H1 (cell line): ENCODE data around the gene KIF5C. TPM values are rescaled to one million over a fixed set of nuclear protein-coding genes. Genes with fewer than 3 reads are reported as not detected.

ENCODE experiments used
- CTCF ChIA-PET: fragments of 300-600 bp; sonication (Branson Sonifier 250); formaldehyde crosslinking; loops from one replicate; lab custom pipeline; 2021; ENCODE audit not compliant: partially characterized antibody; lab: Charles Lee
- POLR2A ChIA-PET: fragments of 300-600 bp; sonication (Branson Sonifier 250); formaldehyde crosslinking; loops from one replicate; lab custom pipeline; 2021; ENCODE audit warnings: inconsistent platforms; ENCODE audit not compliant: partially characterized antibody; lab: Charles Lee
- DNase-seq, 2 experiments: peaks; one replicate each; pipeline versions ENCODE4 v3.0.0 to v3.0.0-alpha.2; 2010 to 2022; ENCODE audit warnings: low spot score in 2 of 2, low read depth in 1 of 2, mixed read lengths in 1 of 2
- FAIRE-seq: peaks from 2 replicates; lab custom pipeline; 2011; peaks lifted over from hg19 to GRCh38; lab: Jason Lieb, UNC
- H2AFZ ChIP-seq: 2 replicates; pipeline ENCODE4 v1.8.1; 2012; ENCODE audit warnings: low read length, inconsistent platforms
- H2AK5ac ChIP-seq: 2 replicates; pipeline ENCODE4 v1.6.1; 2013; ENCODE audit warnings: low read depth, low read length
- H2BK120ac ChIP-seq: replicated peaks from 2 replicates; pipeline ENCODE3; 2013; ENCODE audit warnings: low read depth, low read length, inconsistent platforms
- H2BK12ac ChIP-seq: 2 replicates; pipeline ENCODE4 v1.6.1; 2013; ENCODE audit warnings: low read depth, low read length
- H2BK15ac ChIP-seq: 2 replicates; pipeline ENCODE4 v1.6.1; 2013; ENCODE audit warnings: low read length
- H2BK20ac ChIP-seq: 2 replicates; pipeline ENCODE4 v1.6.1; 2013; ENCODE audit warnings: low read length
- H2BK5ac ChIP-seq: 2 replicates; pipeline ENCODE4 v1.6.1; 2013; ENCODE audit warnings: low read depth, low read length
- H3K14ac ChIP-seq: 2 replicates; pipeline ENCODE4 v1.6.1; 2013; ENCODE audit warnings: inconsistent platforms; ENCODE audit not compliant: insufficient read length
- H3K18ac ChIP-seq: 2 replicates; pipeline ENCODE4 v1.6.1; 2013; ENCODE audit warnings: low read length; ENCODE audit errors: extremely low read depth
- H3K23ac ChIP-seq: 2 replicates; pipeline ENCODE4 v1.6.1; 2013; ENCODE audit warnings: inconsistent platforms; ENCODE audit not compliant: insufficient read length
- H3K23me2 ChIP-seq: 2 replicates; pipeline ENCODE4 v1.6.1; 2013; ENCODE audit warnings: low read depth, low read length
- H3K27ac ChIP-seq: 2 replicates; pipeline ENCODE4 v1.6.1; 2011; ENCODE audit warnings: low read depth, low read length, inconsistent platforms
- H3K27me3 ChIP-seq, 4 experiments: replicated peaks in 1 of 4; 1 replicate in 1 of 4; 2 replicates in 3 of 4; pipeline versions ENCODE4 v1.6.1 to v1.8.1; 2011 to 2013; ENCODE audit warnings: low read length in 3 of 4, mild to moderate bottlenecking in 3 of 4, inconsistent platforms in 2 of 4, mixed read lengths in 2 of 4, moderate library complexity in 1 of 4; ENCODE audit not compliant: control insufficient read depth in 3 of 4, insufficient read depth in 3 of 4; ENCODE audit errors: extremely low read depth in 1 of 4
- H3K36me3 ChIP-seq, 4 experiments: 2 replicates each; pipeline versions ENCODE4 v1.6.1 to v1.8.1; 2011 to 2013; ENCODE audit warnings: mild to moderate bottlenecking in 4 of 4, low read length in 3 of 4, moderate library complexity in 2 of 4, control low read depth in 1 of 4, inconsistent platforms in 1 of 4; ENCODE audit not compliant: insufficient read depth in 4 of 4, control insufficient read depth in 2 of 4
- H3K4ac ChIP-seq: replicated peaks from 2 replicates; pipeline ENCODE3; 2013; ENCODE audit warnings: low read length, low read depth, mixed read lengths, inconsistent platforms; ENCODE audit not compliant: insufficient read length
- H3K4me1 ChIP-seq, 4 experiments: replicated peaks in 1 of 4; 1 replicate in 1 of 4; 2 replicates in 3 of 4; pipeline versions ENCODE4 v1.6.1 to v1.8.1; 2011 to 2013; ENCODE audit warnings: low read length in 3 of 4, inconsistent platforms in 2 of 4, mixed read lengths in 1 of 4; ENCODE audit not compliant: insufficient read depth in 4 of 4, control insufficient read depth in 3 of 4
- H3K4me2 ChIP-seq, 2 experiments: 2 replicates each; pipeline versions ENCODE4 v1.6.1 to v1.8.1; 2011 to 2013; ENCODE audit warnings: low read depth in 2 of 2, low read length in 2 of 2, control low read depth in 1 of 2, inconsistent platforms in 1 of 2, mild to moderate bottlenecking in 1 of 2; ENCODE audit not compliant: insufficient read depth in 1 of 2
- H3K4me3 ChIP-seq, 4 experiments: fragments of 200-600, 300-600 bp in 1 of 4; sonication (generic), shearing (Covaris generic), sonication (Bioruptor Twin) in 1 of 4; 2 replicates each; pipeline versions ENCODE4 v1.5.1 to v1.8.1; 2011 to 2016; ENCODE audit warnings: low read length in 4 of 4, low read depth in 3 of 4, control low read depth in 2 of 4, inconsistent platforms in 2 of 4, mild to moderate bottlenecking in 2 of 4, mixed read lengths in 1 of 4, moderate library complexity in 1 of 4; ENCODE audit not compliant: insufficient read depth in 2 of 4; ENCODE audit errors: extremely low read depth in 1 of 4
- H3K56ac ChIP-seq: replicated peaks from 2 replicates; pipeline ENCODE3; 2013; ENCODE audit warnings: low read depth, mild to moderate bottlenecking, mixed read lengths, low read length, inconsistent platforms; ENCODE audit not compliant: insufficient read length
- H3K79me1 ChIP-seq: 2 replicates; pipeline ENCODE4 v1.6.1; 2013; ENCODE audit warnings: low read depth, low read length, control low read depth
- H3K79me2 ChIP-seq, 2 experiments: 2 replicates each; pipeline versions ENCODE4 v1.6.1 to v1.8.1; 2012 to 2013; ENCODE audit warnings: low read length in 2 of 2, mild to moderate bottlenecking in 2 of 2, inconsistent platforms in 1 of 2; ENCODE audit not compliant: insufficient read depth in 2 of 2, control insufficient read depth in 1 of 2
- H3K9ac ChIP-seq, 4 experiments: replicated peaks in 1 of 4; 1 replicate in 1 of 4; 2 replicates in 3 of 4; pipeline versions ENCODE4 v1.6.1 to v1.8.1; 2011 to 2013; ENCODE audit warnings: low read depth in 3 of 4, low read length in 3 of 4, control low read depth in 2 of 4, mild to moderate bottlenecking in 2 of 4, moderate library complexity in 2 of 4, inconsistent platforms in 1 of 4; ENCODE audit errors: extremely low read depth in 1 of 4
- H3K9me3 ChIP-seq, 2 experiments: 2 replicates each; pipeline versions ENCODE4 v1.6.1 to v1.8.1; 2012 to 2013; ENCODE audit warnings: mild to moderate bottlenecking in 2 of 2, moderate library complexity in 2 of 2, control low read depth in 1 of 2, inconsistent platforms in 1 of 2, low read depth in 1 of 2, low read length in 1 of 2, mixed read lengths in 1 of 2; ENCODE audit not compliant: insufficient read depth in 2 of 2
- H4K20me1 ChIP-seq, 2 experiments: replicated peaks in 1 of 2; 2 replicates each; pipeline versions ENCODE3 to v1.8.1; 2011 to 2013; ENCODE audit warnings: inconsistent platforms in 2 of 2, low read length in 2 of 2, mild to moderate bottlenecking in 1 of 2; ENCODE audit not compliant: insufficient read depth in 2 of 2, control insufficient read depth in 1 of 2
- H4K5ac ChIP-seq: 2 replicates; pipeline ENCODE4 v1.6.1; 2013; ENCODE audit warnings: low read length, low read depth, mixed read lengths, inconsistent platforms; ENCODE audit not compliant: insufficient read length
- H4K8ac ChIP-seq: 2 replicates; pipeline ENCODE4 v1.8.0; 2013; ENCODE audit warnings: mild to moderate bottlenecking, moderate library complexity, low read length, inconsistent platforms; ENCODE audit not compliant: insufficient read depth; ENCODE audit errors: extremely low read depth
- H4K91ac ChIP-seq: replicated peaks from 2 replicates; pipeline ENCODE3; 2013; ENCODE audit warnings: low read length, mixed read lengths, inconsistent platforms; ENCODE audit not compliant: insufficient read length
- CHD1 ChIP-seq: IDR thresholded peaks from 2 replicates; pipeline ENCODE4 v1.6.1; 2012; ENCODE audit warnings: low read depth, low read length, improper control_type of control experiment
- CTBP2 ChIP-seq: IDR thresholded peaks from 2 replicates; pipeline ENCODE4 v1.7.0; 2011; ENCODE audit warnings: borderline replicate concordance, mild to moderate bottlenecking, moderate library complexity, mixed read lengths, low read length; ENCODE audit not compliant: insufficient read depth, insufficient read length
- E2F6 ChIP-seq: IDR thresholded peaks from 2 replicates; pipeline ENCODE4 v1.6.1; 2012; ENCODE audit warnings: inconsistent platforms
- EGR1 ChIP-seq: IDR thresholded peaks from 2 replicates; pipeline ENCODE4 v1.6.1; 2011; ENCODE audit warnings: low read depth, low read length, borderline replicate concordance
- JUND ChIP-seq: IDR thresholded peaks from 2 replicates; pipeline ENCODE4 v1.6.1; 2011; ENCODE audit warnings: mild to moderate bottlenecking, improper control_type of control experiment, low read length
- KDM5A ChIP-seq: fragments of 200-600 bp; IDR thresholded peaks from 2 replicates; pipeline ENCODE4 v1.7.1; 2012; ENCODE audit warnings: mild to moderate bottlenecking, low read length, inconsistent platforms, mixed read lengths
- PHF8 ChIP-seq: fragments of 200-600 bp; sonication (generic); conservative IDR thresholded peaks from 2 replicates; pipeline ENCODE4 v1.7.1; 2012; ENCODE audit warnings: low read depth, mild to moderate bottlenecking, inconsistent platforms, low read length, moderate library complexity
- RNF2 ChIP-seq: fragments of 200-900, 300-1000 bp; sonication (generic); IDR thresholded peaks from 2 replicates; pipeline ENCODE4 v1.7.1; 2016; ENCODE audit warnings: borderline replicate concordance, low read depth, mild to moderate bottlenecking, antibody characterized with exemption, low read length; ENCODE audit not compliant: poor library complexity, severe bottlenecking; ENCODE audit errors: missing control alignments
- SP2 ChIP-seq: IDR thresholded peaks from 2 replicates; pipeline ENCODE4 v1.6.1; 2012; ENCODE audit warnings: mild to moderate bottlenecking, low read length, inconsistent platforms
- SRF ChIP-seq: IDR thresholded peaks from 2 replicates; pipeline ENCODE4 v1.6.1; 2011; ENCODE audit warnings: mild to moderate bottlenecking, low read depth, low read length, moderate library complexity
- TAF1 ChIP-seq: IDR thresholded peaks from 2 replicates; pipeline ENCODE4 v1.6.1; 2011; ENCODE audit warnings: mild to moderate bottlenecking, low read depth, low read length
- TEAD4 ChIP-seq: IDR thresholded peaks from 2 replicates; pipeline ENCODE4 v1.6.1; 2012; ENCODE audit warnings: low read depth, low read length, inconsistent platforms, mixed read lengths
- ZNF274 ChIP-seq: IDR thresholded peaks from 2 replicates; pipeline ENCODE4 v1.7.0; 2012; ENCODE audit warnings: low read length, borderline replicate concordance; ENCODE audit errors: extremely low read depth
- WGBS, 2 experiments: shearing (Covaris generic) in 1 of 2; methylation state at CpG; one replicate each; pipeline versions ENCODE4 v1.1.6 to v1.1.7; 2013 to 2015; ENCODE audit warnings: low lambda C conversion rate in 2 of 2, mixed read lengths in 2 of 2, inconsistent platforms in 1 of 2, low coverage in 1 of 2, missing lambda C conversion rate in 1 of 2; ENCODE audit not compliant: insufficient replicate concordance in 2 of 2, insufficient coverage in 1 of 2, insufficient read length in 1 of 2; ENCODE audit errors: extremely low coverage in 1 of 2, missing lambda C conversion rate in 1 of 2; 5-methylcytosine and 5-hydroxymethylcytosine counted together
- polyA plus RNA-seq, 7 experiments: library from polyadenylated mRNA; depleted of rRNA in 3 of 7; stranded (reverse) in 5 of 7; unstranded in 2 of 7; fragments of >200 nt in 5 of 7; fragments of 200-250 nt in 2 of 7; gene quantifications; 1 replicate in 5 of 7; 2 replicates in 1 of 7; 4 replicates in 1 of 7; pipeline versions ENCODE4 v1.2.1 to v1.2.3, GENCODE V29; 2011 to 2013; ENCODE audit warnings: missing spikeins in 2 of 7, mixed read lengths in 2 of 7
- total RNA-seq: library from RNA; stranded (reverse); fragmentation: NEBNext Ultra II Directional; extraction: Animal tissue kit (Norgen Biotek cat#: 25700); gene quantifications from 2 replicates; pipeline ENCODE4 v1.2.1, GENCODE V29; 2021

KIF5C gene
- total and polyA plus RNA-seq, 2 of the 8 experiments (the other 6 are each of a cell fraction or from before 2014, with no cell fraction given), result 16.3 to 66.4 TPM

- Histone ChIP-seq H3K27me3 (no peaks in the 10 kb centered on the region), H2BK15ac (no peak overlapping the region), H3K9me3 (no peaks in the 10 kb centered on the region), H4K20me1 (peaks cover 0 to 2% of the 10 kb centered on the region in 2 experiments), H3K18ac (no peak overlapping the region), H3K56ac (no peak overlapping the region), H3K23me2 (no peaks in the 10 kb centered on the region; the same call in 1 of the 2 replicates), H3K27ac (no peak overlapping the region), H2BK20ac (no peak overlapping the region), H4K5ac (no peak overlapping the region), H3K23ac (no peak overlapping the region), H4K91ac (no peak overlapping the region), H3K9ac (no peak overlapping the region), H2BK12ac (no peak overlapping the region), H2BK120ac (no peak overlapping the region), H4K8ac (no peak overlapping the region), H2AFZ (no peak overlapping the region), H2AK5ac (no peak overlapping the region), H3K4me2 (no peak overlapping the region), H2BK5ac (no peak overlapping the region), H3K4me1 (peaks cover 0 to 2% (median 0%) of the 10 kb centered on the region in 4 experiments; a peak in 1 of 7 replicates), H3K79me2 (no peaks in the 10 kb centered on the region), H3K79me1 (no peaks in the 10 kb centered on the region), H3K4ac (no peak overlapping the region), H3K36me3 (no peaks in the 10 kb centered on the region), H3K14ac (no peak overlapping the region), H3K4me3 (no peak overlapping the region)
- FAIRE-seq, result no peak
- POLR2A ChIA-PET, result no interaction called here
- WGBS, 2 experiments, result 84% methylated on average over 2 of the region's 2 CpGs; no CpG with 5 or more reads in 1 of the 2 experiments
- CTCF ChIA-PET, result interaction anchor here (0.6 to 1.1 kb wide), 4 partner anchors 20 to 28 kb away, joined by 3 read pairs; partner anchors contain the start of gene LYPD6B
- DNase-seq, result no peak
- TF ChIP-seq RNF2 (no peak), CHD1 (no peak), TEAD4 (no peak), KDM5A (no peak), E2F6 (no peak), ZNF274 (no peak), EGR1 (no peak), SP2 (no peak), CTBP2 (no peak), SRF (no peak), TAF1 (no peak), JUND (no peak), PHF8 (no peak)
Measured at GRCh38 chr2:149061133-149061745, 186.2 kb downstream of the KIF5C start.
